Lung microvascular endothelial cell (primary cell): Measurements from ENCODE around the gene TMEM94. TPM values are rescaled to one million over a fixed set of nuclear protein-coding genes. Genes with fewer than 3 reads are reported as not detected.
"Not testable (repeated sequence)": the region's sequence is repeated elsewhere in the genome, so short reads cannot be mapped to it uniquely, and the experiment has no call there.

Source experiments
- DNase-seq, 2 donors: peaks; one replicate each; pipeline versions ENCODE4 v3.0.0 to v3.0.0-alpha.2; 2010; ENCODE audit warnings: low read depth in 2 of 2
- total RNA-seq: library from RNA; depleted of rRNA; stranded (reverse); fragments of >200 nt; gene quantifications from 2 replicates; pipeline ENCODE4 v1.2.1, GENCODE V29; 2014

TMEM94 gene
- total RNA-seq, 1 donor from 2014 or later = 20.6 TPM

GRCh38 chr17:75476271-75476671 is 19.8 kb downstream of the TMEM94 start:
- DNase-seq = no peak

DNA sequence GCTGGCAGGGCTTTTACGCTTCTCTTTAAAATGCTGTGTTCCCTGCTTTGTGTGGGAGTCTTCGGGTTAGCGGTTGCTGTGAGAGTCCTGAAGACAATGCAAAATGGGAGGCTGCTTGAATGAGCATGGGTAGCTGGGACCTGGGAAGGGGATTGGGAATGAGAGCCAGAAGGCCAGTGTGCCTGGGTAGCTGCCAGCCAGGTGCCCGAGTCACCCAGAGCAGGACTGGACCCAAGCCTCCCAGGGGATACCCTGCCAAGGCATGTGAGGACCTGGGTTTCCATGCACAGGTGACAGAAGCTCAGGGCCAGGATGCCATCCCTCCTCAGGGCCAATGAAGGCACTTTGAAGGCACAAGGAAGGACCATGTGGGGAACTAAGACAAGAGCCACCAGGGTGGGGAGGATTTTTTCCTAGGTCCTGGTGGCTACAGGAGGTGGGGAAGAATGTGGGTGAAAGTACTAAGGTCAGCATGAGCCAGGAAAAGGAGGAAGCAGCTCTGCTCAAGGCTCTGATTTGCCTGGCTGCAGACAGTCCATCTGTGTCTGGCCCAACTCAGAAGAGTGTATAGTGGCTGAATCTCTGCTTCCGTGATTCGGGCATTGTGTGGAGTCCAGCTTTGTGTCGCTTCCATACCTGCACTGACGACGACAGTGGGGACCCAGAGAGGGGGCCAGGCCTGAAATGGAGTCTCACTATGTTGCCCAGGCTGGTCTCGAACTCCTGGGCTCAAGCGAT is 20.5 kb downstream of the TMEM94 start:
- no peak for DNase-seq

GRCh38 chr17:75477490-75477862 is 21.0 kb downstream of the TMEM94 start:
- not testable (repeated sequence) for DNase-seq

GRCh38 chr17:75478508-75478907 is 22.1 kb downstream of the TMEM94 start:
- DNase-seq = no peak

- no peak for DNase-seq
Measured at GRCh38 chr17:75480281-75480680, 23.8 kb downstream of the TMEM94 start.

DNA sequence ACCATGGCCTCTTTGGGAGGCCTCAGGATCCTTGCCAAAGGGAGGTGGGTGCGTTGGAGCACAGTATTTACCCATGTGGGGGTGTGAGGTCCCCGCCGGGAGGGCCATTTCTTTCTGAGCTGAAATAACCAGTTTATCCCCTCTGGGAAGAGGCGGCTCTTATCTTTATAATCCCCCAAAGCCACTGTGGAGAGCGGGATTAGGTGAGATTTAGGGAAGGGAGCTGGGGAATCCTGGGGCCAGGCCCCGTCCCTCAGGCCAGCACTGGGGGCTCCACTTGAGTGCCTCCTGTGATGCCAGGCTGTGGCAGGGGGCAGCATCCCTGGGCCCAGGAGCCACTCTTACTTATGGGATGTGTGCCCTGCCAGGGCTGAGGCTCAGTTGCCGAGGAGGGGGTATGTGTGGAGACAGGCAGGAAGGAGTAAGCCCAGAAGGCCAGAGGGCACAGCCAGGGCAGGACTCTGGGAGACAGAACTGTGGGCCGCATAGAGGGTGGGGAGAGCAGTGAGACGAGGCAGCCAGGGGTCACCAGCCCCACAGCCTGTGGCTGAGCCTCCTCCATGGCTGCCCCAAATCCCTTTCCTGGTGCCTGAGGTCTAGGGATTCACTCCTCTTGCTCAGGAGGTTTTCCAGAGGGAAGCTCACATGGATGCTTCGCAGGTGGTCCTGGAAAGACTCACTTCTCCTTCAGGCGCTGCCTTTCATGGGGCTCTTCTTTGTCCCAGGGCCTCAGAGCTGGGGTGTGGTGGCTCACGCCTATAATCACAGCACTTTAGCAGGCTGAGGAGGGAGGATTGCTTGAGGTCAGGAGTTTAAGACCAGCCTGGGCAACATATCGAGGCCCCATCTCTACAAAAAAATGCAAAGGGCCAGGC is 25.0 kb downstream of the TMEM94 start:
- no peak for DNase-seq

GRCh38 chr17:75482098-75482942 is 25.9 kb downstream of the TMEM94 start:
- no peak for DNase-seq

- no peak for DNase-seq
Measured at GRCh38 chr17:75485688-75486087, 29.3 kb downstream of the TMEM94 start.

GRCh38 chr17:75486151-75486550 is 29.7 kb downstream of the TMEM94 start:
- no peak for DNase-seq

DNA sequence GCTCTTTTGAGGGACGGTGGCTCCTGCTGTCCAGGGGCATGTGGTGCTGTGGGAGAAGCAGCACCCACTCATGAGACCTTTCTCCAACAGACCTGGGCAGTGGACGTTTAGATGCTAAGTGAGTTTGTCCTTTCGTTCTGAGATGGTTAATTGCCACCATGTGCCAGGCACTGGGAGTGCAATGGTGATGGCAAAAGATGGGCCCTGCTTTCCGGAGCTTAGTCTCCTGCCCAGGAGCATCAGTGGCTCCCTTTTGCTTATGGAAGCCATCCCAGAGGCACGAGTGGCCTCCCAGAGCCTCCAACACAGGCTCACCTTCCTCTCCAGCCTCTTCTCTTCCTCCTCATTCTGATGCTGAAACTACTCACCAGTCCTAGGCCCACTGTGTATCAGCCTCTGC is 30.5 kb downstream of the TMEM94 start:
- DNase-seq = no peak

- DNase-seq = peak; percentile 48 to 83
Measured at GRCh38 chr17:75487351-75488070, 31.1 kb downstream of the TMEM94 start.

- no peak for DNase-seq
Measured at GRCh38 chr17:75488693-75489510, 32.5 kb downstream of the TMEM94 start.

DNA sequence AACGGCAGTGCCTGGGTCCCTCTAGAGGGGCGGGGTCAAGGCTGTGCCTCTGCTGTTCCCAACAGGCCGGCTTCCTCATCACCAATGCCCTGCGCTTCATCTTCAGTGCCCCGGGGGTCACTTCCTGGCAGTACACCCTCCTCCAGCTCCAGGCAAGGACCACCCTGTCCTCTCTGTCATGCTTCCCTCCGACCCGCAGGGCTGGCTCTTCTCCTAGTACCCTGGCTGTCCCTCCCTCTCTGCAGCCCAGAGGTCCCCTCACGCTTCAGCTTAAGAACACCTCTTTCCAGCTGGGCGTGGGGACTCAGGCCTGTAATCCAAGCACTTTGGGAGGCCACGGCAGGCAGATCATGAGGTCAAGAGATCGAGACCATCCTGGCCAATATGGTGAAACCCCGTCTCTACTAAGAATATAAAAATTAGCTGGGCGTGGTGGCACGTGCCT is 33.1 kb downstream of the TMEM94 start:
- no peak for DNase-seq

GRCh38 chr17:75490173-75490743 is 33.8 kb downstream of the TMEM94 start:
- DNase-seq = no peak

DNA sequence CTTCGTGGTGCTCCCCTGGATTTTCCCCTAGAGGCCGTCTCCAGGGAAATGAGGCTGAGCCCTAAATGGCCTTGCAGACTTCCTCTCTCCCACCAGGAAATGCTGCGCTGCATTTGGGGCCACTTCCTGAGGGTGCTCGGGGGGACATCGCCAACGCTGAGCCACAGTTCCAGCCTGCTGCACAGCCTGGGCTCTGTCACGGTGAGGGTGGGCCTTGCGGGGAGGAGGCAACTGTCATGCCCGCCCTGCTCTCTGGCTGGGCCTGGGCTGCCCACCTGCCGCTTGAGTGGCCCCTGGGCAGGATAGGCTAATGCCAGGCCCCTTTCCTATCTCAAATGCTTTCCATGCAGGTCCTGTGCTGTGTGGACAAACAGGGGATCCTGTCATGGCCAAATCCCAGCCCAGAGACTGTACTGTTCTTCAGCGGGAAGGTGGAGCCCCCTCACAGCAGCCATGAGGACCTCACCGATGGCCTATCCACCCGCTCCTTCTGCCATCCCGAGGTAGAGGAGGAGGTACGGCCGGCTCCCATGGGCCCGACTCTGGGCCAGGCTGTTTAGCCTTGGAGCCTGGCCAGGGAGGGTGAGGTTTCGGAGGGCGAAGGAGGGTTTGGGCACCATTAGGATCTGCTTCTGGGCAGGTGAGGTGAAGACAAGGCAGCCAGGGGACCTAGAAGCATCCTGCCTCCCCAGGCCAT is 34.7 kb downstream of the TMEM94 start:
- no peak for DNase-seq

- DNase-seq = no peak
Measured at GRCh38 chr17:75491680-75492079, 35.2 kb downstream of the TMEM94 start.

DNA sequence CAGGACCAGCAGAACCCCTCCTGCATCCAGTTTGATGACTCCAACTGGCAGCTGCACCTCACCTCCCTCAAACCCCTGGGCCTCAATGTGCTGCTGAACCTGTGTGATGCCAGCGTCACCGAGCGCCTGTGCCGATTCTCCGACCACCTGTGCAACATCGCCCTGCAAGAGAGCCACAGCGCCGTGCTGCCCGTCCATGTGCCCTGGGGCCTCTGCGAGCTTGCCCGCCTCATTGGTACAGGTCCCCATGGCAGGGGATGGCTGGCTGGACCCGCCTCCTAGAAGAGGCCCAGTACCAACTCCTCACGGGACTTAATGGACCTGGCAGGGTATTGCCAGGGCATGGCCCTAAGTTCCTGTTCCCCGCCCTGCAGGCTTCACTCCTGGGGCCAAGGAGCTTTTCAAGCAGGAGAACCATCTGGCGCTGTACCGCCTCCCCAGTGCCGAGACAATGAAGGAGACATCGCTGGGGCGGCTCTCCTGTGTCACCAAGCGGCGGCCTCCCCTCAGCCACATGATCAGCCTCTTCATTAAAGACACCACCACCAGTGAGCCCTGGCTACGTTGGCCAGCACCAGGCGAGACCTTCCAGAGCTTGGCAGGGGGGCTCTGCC is 36.2 kb downstream of the TMEM94 start:
- no peak for DNase-seq

- no peak for DNase-seq
Measured at GRCh38 chr17:75493476-75494129, 37.2 kb downstream of the TMEM94 start.
